Stimulated activated CD4-positive, alpha-beta T cell treated with anti-CD3 and anti-CD28 coated beads, Interleukin-15, amount 100 ng/mL, for 1 hour (primary cell): ENCODE results near the gene DSCAM.

Experiments
- DNase-seq, 2 donors: peaks; one replicate each; pipeline ENCODE4 v3.0.0-alpha.2; 2020; ENCODE audit warnings: low read depth in 1 of 2, low spot score in 1 of 2

The DSCAM gene

DNA sequence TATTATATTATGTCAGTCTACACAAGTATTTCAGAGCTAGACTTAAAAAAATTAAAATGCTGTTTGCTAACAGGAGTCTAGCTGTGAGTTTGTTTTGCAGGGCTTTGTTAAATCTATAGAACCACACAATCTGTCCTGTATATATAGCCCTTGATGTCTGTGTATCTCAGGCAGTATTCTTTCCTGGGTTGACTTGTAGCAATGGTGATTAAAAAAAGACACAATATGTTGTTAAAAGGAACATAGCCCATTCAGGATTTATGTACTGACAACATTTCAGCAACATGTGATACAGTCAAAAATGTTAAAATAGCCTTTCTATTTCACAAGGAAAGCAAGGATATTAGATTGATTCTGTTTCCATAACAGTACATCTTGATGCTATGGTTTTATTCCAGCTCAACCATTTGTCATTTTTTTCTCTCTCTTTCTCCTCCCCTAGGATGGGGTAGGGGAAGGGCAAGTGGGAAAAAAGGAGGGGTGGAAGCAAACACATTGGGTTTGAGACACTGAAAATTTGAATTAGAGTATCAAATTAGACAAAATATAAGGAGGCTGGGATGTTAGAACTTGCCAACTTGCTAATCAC lies 139.2 kb downstream of the DSCAM start:
- DNase-seq = no peak

DNA sequence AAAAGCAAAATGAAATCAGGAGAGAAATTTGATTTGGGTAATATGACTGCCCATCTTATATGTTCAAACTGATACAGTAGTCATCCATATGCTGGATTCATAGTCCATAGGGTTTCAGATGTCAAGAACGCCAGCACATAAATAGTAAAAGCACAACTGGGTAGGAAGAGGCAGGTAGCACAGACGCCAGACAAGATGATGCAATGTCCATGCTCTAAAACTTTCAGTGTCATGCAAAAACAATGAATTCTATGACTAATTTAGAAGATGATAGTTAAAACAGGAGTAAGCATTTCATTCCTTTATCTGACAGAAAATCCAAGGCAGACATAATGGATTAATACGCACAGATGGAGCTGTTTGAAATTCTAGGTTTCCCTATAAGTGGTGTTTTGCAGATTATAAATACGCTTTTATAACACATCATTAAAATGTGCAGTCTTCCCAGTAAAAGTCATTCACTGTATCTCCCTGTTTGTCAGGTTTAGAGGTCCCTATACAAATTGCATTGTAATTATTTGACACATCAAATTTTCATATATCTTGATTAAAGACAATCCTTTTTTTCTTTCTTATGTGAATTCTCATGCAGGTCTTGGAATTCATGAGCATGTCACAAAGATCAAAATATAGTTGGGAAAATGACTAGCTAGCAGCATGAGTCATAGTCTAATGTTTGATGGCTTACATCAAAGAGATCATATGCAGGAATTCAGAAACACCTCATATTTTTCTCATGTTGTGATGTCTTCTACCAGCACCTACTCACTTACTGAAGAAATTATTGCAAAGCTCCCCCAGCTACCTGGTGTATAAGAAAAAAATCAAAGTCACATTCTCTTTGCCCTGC lies 139.9 kb downstream of the DSCAM start:
- no peak for DNase-seq

DNA sequence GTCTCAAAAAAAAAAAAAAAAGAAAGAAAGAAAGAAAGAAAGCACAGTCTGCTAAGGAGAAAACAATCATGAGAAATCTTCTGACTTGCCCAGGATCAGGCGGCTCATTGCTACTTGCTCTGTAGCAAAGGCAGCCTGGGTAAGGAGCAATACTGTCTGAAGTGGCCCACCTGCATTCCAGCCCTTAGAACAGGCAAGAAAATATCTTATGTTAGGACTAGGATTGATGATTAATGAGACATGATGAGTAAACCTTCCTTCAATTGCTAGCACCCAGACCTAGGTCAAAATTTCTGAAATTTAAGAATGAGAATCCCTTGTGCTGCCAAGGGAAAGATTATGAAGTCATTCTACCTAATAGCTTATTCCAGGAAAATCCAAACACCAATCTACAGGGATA lies 140.8 kb downstream of the DSCAM start:
- no peak for DNase-seq

DNA sequence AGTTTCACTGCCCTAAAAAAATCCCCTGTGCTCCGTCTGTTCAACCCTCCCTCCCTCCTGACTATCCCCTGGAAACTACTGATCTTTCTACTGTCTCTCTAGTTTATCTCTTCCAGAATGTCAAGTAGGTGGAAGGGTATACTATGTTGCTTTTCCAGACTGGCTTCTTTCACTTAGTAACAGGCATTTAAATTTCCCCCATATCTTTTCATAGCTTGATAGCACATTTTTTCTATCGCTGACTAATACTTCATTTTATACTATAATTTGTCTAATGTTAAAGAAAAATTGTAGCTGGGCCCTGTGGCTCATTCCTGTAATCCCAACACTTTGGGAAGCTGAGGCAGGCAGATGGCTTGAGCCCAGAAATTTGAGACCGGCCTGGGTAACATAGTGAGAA lies 142.8 kb downstream of the DSCAM start:
- no peak for DNase-seq

DNA sequence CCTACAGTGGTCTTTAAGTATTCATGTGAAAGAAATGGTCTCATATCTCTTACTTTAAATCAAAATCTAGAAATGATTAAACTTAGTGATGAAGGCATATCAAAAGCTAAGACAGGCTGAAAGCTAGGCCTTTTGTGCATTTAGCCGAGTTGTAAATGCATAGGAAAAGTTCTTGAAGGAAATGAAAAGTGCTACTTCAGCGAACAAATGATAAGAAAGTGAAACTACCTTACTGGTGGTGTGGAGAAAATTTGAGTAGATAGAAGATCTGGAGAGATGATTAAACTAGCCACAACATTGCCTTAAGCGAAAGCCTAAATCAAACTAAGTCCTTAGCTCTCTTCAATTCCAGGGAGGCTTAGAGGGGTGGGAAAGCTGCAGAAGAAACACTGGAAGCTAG lies 147.6 kb downstream of the DSCAM start:
- no peak for DNase-seq

DNA sequence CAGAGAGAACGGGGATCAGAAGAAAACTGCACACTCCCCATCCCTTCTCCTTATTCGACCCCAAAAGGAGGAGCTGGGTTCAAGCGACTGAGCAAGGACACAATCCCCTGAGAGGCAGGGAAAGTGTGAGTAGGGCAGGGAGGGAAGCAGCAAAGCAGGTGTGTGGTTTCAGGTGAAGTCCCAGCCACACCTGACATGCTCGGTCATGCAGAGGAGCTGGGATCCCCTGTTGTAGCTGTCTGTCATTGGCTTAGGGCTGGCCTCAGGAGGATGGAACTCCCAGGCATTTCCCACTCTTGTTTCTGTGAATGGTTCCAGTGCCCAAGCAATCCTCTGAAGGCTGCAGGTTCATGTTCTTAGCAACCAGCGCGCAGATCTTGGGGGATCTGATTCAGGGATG lies 150.7 kb downstream of the DSCAM start:
- no peak for DNase-seq

DNA sequence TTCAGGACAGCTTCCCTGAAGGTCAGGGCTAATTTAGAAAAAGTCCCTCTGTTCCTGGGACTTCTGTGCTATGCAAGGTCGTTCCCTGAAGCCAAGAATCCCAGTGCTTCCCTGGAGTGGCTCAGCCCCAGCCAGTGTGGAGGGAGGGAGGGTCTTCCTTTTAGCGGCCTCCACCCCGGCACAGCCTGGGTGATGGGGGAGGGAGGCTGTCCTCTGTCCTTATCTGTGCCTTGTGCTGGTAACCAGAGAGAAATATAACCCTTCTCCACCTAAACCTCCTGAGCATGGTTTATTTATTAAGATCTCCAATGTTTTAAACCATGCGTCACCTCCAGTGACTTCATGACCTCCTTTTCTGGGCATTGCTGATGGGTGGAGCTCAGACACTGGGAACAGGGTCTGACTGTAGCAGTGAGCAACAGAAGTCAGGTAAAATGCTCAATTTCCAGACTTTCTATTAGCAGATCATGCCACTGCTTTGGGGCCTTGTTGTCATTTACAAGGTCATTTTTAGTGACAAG lies 157.1 kb downstream of the DSCAM start:
- no peak for DNase-seq

DNA sequence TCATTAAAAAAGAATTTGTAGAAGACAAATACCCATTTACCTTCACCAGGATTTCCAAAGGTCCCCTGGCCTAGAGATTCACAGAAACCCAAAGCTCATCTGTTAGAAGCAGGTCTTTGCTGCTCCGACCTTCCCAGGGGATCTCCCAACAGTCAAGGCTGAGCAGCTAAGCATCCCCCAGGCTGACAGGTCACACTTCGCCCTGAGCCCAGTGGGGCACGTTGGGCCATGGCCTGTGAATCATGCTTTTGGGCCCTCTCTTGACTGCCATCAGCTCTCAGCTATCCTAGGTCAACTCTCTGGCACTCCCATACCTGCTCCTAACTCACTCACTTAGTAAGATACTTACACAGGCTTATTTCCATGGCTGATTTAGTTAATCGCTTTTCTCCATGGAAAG lies 157.7 kb downstream of the DSCAM start:
- DNase-seq = no peak

DNA sequence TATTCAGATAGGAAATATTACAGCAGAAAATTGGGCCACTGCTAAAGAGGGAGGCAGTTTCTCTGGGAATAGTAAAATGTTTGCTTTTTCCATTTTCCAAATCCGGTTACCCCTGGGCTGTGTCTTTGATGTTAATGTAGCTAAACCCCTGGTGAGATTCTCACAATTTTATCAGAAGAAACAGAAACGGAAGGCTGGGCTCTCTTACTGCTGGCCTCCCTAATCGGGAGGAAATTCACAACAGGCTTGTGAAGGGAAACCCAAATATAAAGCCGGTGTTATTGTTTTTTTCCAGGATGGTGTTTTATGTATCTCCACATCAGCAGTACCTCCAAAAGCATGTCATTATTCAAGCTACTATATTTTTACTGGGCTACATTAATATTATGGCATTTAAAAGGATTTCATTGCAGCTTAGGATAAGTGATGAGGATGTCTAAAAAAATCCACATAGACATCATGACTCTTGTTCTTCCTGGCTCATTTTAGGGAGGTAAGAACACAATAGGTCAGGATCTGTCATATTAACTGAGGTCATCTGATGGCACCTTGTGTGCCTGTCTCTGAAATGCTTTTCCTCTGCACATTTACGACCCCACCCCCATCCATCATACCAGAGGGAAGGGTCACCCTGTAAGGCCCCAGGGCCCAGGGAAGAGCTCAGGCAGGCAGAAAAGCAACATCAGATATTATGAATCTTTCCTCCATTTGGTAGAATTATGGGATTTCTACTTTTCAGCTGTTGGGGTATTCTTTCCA lies 158.7 kb downstream of the DSCAM start:
- DNase-seq = no peak

DNA sequence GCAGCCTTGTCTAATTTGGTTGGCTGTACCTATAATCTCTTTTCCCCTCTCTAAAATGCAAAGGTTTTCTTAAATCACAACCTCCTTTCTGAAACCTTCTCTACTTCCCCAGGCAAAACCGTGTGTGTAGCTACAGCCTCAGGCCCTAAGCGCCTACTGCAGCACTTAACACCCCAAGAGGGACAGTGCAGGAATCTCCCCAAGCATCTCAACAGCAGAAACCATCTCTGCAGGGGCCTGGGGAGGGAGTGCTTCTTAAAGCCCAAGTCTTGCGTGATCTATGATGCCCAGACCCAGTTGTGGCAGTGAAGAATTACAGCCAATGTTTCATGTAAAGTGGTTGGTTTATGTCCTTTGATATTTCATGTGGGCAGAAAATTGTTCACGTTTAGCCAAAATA lies 159.3 kb downstream of the DSCAM start:
- no peak for DNase-seq

DNA sequence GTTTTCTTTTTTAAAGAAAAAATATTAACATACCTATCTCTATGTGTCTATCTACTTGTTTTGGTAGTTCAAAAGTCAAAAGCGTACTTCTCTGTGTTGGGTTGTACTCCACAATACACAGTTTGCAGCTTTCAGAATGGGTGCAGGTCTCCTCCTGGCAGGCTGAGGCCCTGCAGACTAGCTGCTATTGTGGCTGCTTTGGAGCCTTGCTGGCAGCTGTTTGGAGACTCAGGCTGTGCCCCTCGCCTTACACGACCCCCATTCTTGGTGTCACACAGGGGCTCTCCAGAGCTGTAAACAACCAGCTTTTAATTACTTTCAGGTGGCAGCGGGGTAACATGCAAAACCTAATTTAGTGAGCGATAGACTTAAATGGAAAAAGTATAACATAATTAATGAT lies 160.4 kb downstream of the DSCAM start:
- DNase-seq = no peak

DNA sequence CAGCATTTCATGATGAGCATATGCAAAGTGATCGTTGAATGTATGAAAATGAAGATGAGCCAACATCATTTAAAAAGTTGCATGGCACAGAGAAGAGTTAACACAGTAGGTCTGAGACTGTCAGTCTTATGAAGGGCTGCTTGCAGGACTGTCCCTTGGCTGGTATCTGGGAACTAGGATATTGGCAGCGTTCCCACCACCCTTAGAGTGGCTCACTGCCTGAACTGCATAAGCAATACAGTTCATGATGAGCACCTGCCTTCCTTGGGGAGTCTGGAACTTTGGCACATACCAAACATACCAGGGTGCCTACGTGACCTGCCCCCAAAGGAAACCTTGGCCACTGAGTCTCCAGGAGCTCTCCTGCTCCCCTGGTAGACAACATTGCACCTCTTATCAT lies 161.8 kb downstream of the DSCAM start:
- DNase-seq = no peak

DNA sequence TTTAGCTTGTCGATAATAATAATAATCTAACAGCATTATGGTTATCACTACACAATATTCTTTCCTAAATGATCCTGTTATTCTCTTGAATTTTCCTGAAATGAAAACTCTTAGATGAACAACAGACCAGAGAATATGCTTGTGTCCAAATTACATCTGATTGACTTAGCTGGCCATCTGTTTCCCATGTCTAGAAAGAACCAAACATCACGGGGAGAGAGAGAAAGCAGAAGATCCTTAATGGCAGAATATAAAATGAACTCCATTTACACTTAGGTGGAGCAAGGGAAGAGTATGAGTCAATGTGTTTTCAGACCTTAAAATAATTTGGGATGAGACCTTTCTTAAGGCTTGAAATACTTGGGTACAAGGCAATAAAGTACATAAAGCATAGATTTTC lies 162.2 kb downstream of the DSCAM start:
- no peak for DNase-seq

DNA sequence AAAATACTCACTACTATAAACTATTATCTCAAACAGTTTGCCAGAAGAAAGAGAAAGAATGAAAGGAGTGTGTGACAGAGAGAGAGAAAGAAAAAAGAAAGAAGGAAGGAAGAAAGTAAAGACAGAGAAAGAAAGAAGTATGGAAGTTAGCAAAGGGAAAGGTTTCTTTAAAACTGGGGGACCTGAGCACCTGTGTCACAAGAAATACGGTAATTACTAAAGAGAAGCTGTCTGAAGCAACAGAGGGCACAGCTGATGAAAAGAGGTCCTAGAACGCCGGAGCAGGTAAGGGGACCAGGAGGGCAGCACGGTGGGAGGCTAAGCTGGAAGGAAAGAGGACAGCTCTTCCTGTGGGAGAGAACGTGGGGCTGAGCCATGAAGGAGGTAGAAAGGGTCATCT lies 163.6 kb downstream of the DSCAM start:
- no peak for DNase-seq

DNA sequence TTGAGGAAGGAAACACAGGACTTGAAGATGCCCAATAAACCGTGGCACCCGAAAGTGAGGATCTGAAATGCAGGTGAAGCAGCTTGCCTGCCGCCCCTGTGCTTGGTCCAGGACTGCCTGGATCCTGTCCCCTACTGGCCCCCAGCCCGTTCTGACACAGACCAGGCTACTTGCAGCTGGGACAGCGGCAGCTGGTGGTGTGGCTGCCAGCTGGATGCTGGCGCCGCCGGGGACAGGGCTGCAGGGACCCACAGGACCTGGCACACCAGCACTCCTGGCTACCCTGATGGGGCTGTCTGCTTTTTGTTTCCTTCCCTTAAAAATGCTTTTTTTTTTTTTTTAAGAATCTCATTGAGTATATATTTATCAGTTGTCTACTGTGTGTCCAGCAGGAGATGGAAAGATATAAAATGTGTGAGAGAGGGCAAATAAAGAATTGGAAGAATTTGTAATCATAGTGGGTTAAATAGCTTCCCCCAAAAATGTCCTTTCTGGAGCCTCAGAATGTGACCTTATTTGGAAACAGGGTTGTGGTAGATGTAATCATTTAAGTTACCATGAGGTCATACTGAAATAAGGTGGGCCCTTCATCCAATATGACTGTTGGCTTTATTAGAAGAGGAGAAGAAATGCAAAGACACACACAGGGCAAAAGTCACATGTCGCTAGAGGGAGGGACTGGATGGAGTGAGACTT lies 165.6 kb downstream of the DSCAM start:
- no peak for DNase-seq

DNA sequence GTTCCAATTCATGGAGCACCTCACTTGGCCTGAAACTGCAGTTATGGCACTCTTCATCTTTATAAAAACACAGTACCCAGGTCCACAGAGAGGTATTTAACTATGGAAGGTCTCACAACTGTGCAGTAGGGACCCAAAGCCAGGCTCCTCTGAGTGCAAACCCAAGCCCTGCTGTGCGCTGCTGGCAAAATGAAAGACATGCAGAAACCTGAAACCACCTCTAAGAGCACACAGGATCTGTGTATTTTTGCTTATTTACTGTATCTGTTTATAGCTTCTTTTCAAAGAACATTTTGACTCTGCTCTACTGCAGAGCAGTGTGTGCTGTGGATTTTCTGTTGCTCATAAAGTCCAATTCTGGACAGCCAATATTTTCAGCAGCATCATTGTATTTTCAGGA lies 166.6 kb downstream of the DSCAM start:
- DNase-seq = no peak

DNA sequence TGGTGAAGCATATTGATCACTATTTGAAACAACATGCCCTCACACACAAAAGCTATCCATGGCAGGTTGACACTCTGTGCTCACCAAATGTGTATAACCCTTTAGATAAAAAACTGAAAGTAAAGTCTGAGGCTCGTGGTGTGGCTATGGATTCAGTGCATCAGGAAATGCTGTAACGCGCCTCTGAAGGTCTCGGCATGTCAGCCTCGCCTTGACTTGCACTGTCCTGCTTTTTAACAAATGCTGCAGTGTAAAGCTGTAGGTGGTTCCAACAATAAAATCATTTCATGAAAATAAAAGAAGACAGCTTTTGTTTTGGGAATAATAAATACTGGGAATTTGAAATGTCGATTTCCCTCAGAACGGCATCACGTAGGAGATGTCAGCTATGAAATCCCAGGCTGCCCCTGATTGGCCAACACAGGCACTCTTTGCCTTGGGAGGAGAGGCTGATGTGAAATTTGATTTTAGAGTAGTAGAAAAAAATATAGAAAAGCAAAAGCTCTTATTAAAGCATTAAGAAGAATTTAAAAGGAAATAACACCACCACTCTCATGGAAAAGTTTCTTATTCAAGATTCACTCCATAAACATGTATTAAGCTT lies 168.2 kb downstream of the DSCAM start:
- DNase-seq = no peak

DNA sequence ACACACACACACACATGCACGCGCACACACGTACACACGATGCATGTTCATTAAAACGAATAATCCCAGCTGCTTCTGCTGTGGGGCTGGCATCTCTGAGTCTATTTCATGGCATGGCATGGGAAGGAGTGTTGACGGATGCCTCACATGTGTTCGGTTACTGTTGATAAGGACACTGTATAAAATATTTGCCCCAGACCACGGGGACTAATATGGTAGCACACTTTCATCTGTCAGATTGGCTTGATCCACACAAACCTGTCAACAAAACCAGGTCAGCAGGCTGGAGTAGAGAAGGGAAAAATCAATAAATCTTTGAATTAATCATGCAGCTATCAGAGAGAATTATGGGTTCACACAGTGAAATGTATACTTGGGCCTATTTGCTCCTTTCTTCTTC lies 171.9 kb downstream of the DSCAM start:
- DNase-seq = no peak

DNA sequence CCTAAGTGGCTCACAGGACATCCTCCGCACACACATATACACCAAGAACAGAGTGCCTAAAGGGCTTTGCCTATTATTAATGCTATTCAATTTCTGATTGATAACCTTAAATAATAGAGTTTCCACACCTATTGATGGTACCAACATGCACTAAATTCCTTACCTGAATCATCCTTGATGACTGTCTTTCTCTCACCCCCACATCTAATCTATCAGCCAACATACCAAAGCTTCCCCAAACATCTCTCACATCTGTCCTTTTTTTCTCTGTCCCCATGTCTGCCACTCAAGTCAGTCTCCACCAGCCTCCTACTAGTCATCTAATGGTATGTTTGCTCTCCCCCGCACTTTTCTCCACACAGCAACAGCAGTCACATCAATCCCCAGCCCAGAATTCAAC lies 174.4 kb downstream of the DSCAM start:
- no peak for DNase-seq

DNA sequence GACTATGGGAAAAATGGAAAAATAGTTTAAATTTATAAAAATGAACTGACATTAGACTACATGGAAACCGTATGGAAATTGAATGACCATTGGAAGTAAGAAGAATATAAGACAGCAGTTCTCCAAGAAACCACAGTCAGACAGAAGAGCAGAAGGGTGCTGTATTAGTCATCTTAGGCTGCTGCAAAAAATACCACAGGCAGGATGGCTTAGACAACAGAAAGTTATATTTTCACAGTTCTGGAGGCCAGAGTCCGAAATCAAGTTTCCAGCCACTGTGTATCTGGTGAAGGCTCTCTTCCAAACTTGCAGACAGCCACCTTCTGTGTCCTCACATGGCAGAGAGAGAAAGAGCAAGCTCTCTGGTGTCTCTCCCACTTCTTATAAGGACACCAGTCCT lies 175.2 kb downstream of the DSCAM start:
- DNase-seq = no peak
